ENCODE measurements around the gene YPEL5. TPM values are rescaled to one million over a fixed set of nuclear protein-coding genes. Genes with fewer than 3 reads are reported as not detected.

Gene YPEL5
- total RNA-seq, 1 experiment from 2014 or later, result 50.9 TPM

DNA sequence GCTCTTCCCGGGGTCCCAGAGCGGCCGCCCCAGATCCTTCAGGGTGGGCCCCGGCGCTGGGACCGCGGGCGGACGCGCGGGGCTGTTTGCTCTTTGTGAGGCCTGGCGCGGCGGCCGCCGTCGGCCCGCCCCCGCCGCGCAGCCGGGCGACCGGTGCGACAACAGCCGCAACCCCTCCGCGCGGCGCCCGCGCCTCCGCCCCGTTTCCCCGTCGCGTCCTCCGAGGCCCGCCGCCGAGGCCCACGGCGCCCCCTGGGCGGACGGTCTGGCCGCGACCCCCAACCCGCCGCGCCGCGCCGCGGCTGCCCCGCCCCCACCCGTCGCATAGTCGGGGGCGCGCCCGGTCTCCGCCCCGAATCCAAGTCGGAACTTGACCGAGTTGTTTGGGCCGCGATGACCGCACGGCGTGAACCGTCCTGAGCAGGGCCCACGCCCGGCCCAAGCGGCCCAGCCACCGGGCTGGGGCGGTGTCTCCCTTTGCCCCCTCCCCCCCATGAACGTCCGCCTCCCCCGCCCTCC lies 448 bp downstream of the YPEL5 start:
- BruUV-seq (replicated peaks), result no TSS peak
- no peaks in the 10 kb centered on the region for H3K9me3 Mint-ChIP-seq (ENCODE audit: unreplicated experiment)
- no peaks in the 10 kb centered on the region for H3K27me3 Mint-ChIP-seq (ENCODE audit: insufficient read depth, unreplicated experiment)
- no peak for DNase-seq
- peaks cover 29% of the 10 kb centered on the region for H3K4me1 Mint-ChIP-seq (ENCODE audit: low read depth, unreplicated experiment)
- POLR2A ChIA-PET, result interaction anchor here (0.7 to 1.1 kb wide), 5 partner anchors 18 to 564 kb away, joined by 3 to 11 read pairs (median 3); no protein-coding TSS in a partner anchor
- H3K27ac Mint-ChIP-seq (ENCODE audit: unreplicated experiment), result peak overlapping the region; percentile 89
- Histone ChIP-seq H3K4me3 (ENCODE audit: low read depth, low read length) (peak overlapping the region; percentile 69), H3K27me3 (replicated peaks; ENCODE audit: control insufficient read depth, insufficient read depth, low read length) (no peaks in the 10 kb centered on the region), H3K36me3 (ENCODE audit: control insufficient read depth, insufficient read depth, low read length) (no peaks in the 10 kb centered on the region), H3K9me3 (no peaks in the 10 kb centered on the region), H3K4me1 (peaks cover 38% of the 10 kb centered on the region)
- TF ChIP-seq, protein P1, sequence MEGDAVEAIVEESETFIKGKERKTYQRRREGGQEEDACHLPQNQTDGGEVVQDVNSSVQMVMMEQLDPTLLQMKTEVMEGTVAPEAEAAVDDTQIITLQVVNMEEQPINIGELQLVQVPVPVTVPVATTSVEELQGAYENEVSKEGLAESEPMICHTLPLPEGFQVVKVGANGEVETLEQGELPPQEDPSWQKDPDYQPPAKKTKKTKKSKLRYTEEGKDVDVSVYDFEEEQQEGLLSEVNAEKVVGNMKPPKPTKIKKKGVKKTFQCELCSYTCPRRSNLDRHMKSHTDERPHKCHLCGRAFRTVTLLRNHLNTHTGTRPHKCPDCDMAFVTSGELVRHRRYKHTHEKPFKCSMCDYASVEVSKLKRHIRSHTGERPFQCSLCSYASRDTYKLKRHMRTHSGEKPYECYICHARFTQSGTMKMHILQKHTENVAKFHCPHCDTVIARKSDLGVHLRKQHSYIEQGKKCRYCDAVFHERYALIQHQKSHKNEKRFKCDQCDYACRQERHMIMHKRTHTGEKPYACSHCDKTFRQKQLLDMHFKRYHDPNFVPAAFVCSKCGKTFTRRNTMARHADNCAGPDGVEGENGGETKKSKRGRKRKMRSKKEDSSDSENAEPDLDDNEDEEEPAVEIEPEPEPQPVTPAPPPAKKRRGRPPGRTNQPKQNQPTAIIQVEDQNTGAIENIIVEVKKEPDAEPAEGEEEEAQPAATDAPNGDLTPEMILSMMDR (IDR thresholded peaks at IDR 0.05; ENCODE audit: insufficient read depth in 1 of 2, low read depth in 1 of 2, low read length in 1 of 2, severe bottlenecking in 1 of 2, unreplicated experiment in 1 of 2), result no peak
- peaks cover 6% of the 10 kb centered on the region for H3K36me3 Mint-ChIP-seq (ENCODE audit: insufficient read depth, unreplicated experiment)
- intact Hi-C loops (cut with micrococcal nuclease; ENCODE audit: unreplicated experiment), result loop anchor here (2.0 to 5.0 kb wide), 2 partner anchors 72 to 365 kb away; no protein-coding TSS in a partner anchor
- CTCF ChIA-PET, result interaction anchor here (0.7 to 3.6 kb wide), 5 partner anchors 17 to 564 kb away, joined by 3 to 23 read pairs (median 12); no protein-coding TSS in a partner anchor
- peak overlapping the region; percentile 80 for H3K4me3 Mint-ChIP-seq (ENCODE audit: unreplicated experiment)

DNA sequence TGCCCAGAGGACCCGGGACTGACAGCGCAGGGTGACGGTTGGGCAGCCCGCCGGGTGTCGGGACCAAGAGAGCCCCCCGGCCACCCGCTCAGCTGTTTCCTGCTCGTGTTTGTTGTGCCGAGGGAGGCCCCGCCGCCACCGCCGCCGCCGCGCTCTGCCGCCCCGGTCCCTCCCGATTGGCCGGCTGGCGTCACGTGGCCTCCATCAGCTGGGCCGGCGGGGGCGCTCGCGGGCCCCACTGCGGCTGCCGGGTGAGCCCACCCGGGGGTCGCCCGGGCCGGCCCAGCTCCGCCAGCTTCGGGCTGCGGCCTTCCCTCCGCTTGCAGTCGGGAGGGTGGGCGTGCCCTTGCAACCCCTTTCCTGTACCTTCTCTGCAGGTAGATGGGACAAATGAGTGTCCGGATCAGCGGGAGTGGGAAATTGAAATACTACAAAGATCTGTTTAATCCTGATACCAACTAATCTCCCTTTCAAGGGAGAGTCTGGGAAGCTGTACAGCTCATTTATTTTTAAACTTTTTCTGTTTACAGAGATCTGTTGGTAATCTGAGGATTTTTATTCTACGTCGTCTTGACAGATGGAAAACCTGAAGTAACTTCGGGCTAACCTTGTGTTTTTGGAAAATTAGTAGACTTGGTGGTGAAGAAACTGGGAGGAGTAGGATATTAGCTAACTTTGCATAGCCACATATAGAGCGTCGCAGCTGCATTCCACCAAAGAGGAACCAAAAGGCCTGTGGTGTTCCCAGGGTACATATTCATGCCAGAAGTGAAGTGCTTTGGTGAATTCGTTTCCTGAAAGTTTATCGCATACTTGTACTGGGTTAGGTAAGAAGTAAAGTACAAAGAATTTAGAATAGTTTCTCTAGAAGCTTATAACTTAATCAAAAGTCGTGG lies 1.2 kb downstream of the YPEL5 start:
- no peaks in the 10 kb centered on the region for H3K36me3 ChIP-seq (ENCODE audit: control insufficient read depth, insufficient read depth, low read length)
- peak overlapping the region; percentile 73 for H3K4me3 Mint-ChIP-seq (ENCODE audit: unreplicated experiment)
- peaks cover 29% of the 10 kb centered on the region for H3K4me1 Mint-ChIP-seq (ENCODE audit: low read depth, unreplicated experiment)
- CTCF ChIA-PET, result interaction anchor here (0.9 to 3.6 kb wide), 3 partner anchors 17 to 564 kb away, joined by 3 to 23 read pairs (median 20); no protein-coding TSS in a partner anchor
- TF ChIP-seq, protein P1 (IDR thresholded peaks at IDR 0.05; ENCODE audit: insufficient read depth in 1 of 2, low read depth in 1 of 2, low read length in 1 of 2, severe bottlenecking in 1 of 2, unreplicated experiment in 1 of 2), result peak; percentile 35 to 45
- no peaks in the 10 kb centered on the region for H3K9me3 ChIP-seq
- BruUV-seq (replicated peaks), result no TSS peak
- intact Hi-C loops (cut with micrococcal nuclease; ENCODE audit: unreplicated experiment), result loop anchor here (2.0 to 5.0 kb wide), 2 partner anchors 71 to 364 kb away; no protein-coding TSS in a partner anchor
- H3K9me3 Mint-ChIP-seq (ENCODE audit: unreplicated experiment), result no peaks in the 10 kb centered on the region
- H3K36me3 Mint-ChIP-seq (ENCODE audit: insufficient read depth, unreplicated experiment), result peaks cover 6% of the 10 kb centered on the region
- DNase-seq, result peak; percentile 66 to 90
- H3K27ac Mint-ChIP-seq (ENCODE audit: unreplicated experiment), result peak overlapping the region; percentile 27
- H3K4me1 ChIP-seq, result peaks cover 38% of the 10 kb centered on the region
- no peaks in the 10 kb centered on the region for H3K27me3 ChIP-seq (replicated peaks; ENCODE audit: control insufficient read depth, insufficient read depth, low read length)
- no peaks in the 10 kb centered on the region for H3K27me3 Mint-ChIP-seq (ENCODE audit: insufficient read depth, unreplicated experiment)
- POLR2A ChIA-PET, result interaction anchor here (0.7 kb wide), 1 partner anchor 17 kb away, joined by 3 read pairs; no protein-coding TSS in a partner anchor
- peak overlapping the region; percentile 69 for H3K4me3 ChIP-seq (ENCODE audit: low read depth, low read length)

DNA sequence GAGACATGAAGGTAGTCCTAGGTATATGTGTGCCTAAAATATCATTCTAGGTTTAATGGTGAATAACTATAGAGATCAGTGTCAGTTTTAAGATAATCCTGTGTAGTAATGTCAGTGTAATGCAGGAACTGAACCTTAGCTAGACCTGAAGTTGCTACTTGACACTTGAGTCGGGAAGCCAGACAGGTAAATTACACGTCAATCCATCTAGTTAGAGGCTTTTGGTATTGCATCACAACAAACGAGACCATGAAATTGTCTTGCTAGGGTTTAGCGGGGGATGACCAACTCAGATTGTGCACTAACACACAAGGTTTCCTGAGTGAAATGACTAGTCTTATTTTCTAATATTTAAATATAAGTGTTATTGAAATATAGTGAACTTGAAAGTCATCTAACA lies 2.0 kb downstream of the YPEL5 start:
- Histone ChIP-seq H3K4me1 (peaks cover 38% of the 10 kb centered on the region), H3K9me3 (no peaks in the 10 kb centered on the region), H3K27me3 (replicated peaks; ENCODE audit: control insufficient read depth, insufficient read depth, low read length) (no peaks in the 10 kb centered on the region), H3K4me3 (ENCODE audit: low read depth, low read length) (no peak overlapping the region), H3K36me3 (ENCODE audit: control insufficient read depth, insufficient read depth, low read length) (no peaks in the 10 kb centered on the region)
- ChIA-PET CTCF (interaction anchor here (2.2 to 3.6 kb wide), 3 partner anchors 16 to 563 kb away, joined by 18 to 23 read pairs (median 20); no protein-coding TSS in a partner anchor), POLR2A (interaction anchor here (0.6 kb wide), 1 partner anchor 16 kb away, joined by 4 read pairs; no protein-coding TSS in a partner anchor)
- intact Hi-C loops (cut with micrococcal nuclease; ENCODE audit: unreplicated experiment), result loop anchor here (5.0 kb wide), 1 partner anchor 363 kb away; no protein-coding TSS in a partner anchor
- peaks cover 29% of the 10 kb centered on the region for H3K4me1 Mint-ChIP-seq (ENCODE audit: low read depth, unreplicated experiment)
- H3K9me3 Mint-ChIP-seq (ENCODE audit: unreplicated experiment), result no peaks in the 10 kb centered on the region
- H3K27me3 Mint-ChIP-seq (ENCODE audit: insufficient read depth, unreplicated experiment), result no peaks in the 10 kb centered on the region
- peaks cover 6% of the 10 kb centered on the region for H3K36me3 Mint-ChIP-seq (ENCODE audit: insufficient read depth, unreplicated experiment)
- peak overlapping the region; percentile 34 for H3K27ac Mint-ChIP-seq (ENCODE audit: unreplicated experiment)
- TSS peak; percentile 46 for BruUV-seq (replicated peaks)
- DNase-seq, result no peak
- peak overlapping the region; percentile 56 for H3K4me3 Mint-ChIP-seq (ENCODE audit: unreplicated experiment)
- TF ChIP-seq, protein P1 (IDR thresholded peaks at IDR 0.05; ENCODE audit: insufficient read depth in 1 of 2, low read depth in 1 of 2, low read length in 1 of 2, severe bottlenecking in 1 of 2, unreplicated experiment in 1 of 2), result no peak

All from Caco-2 (cell line).